Mammary epithelial cell (primary cell): ENCODE measurements around the gene GTPBP6.

ENCODE experiments used
- EZH2 ChIP-seq: IDR thresholded peaks from 2 replicates; pipeline ENCODE4 v1.6.1; 2012; ENCODE audit warnings: low read length, inconsistent platforms, borderline replicate concordance
- TF ChIP-seq, protein P1 (sequence below), 2 donors: IDR thresholded peaks in 1 of 2; conservative IDR thresholded peaks in 1 of 2; 2 replicates each; pipeline ENCODE4 v1.5.1; 2011 to 2012; ENCODE audit warnings: inconsistent platforms in 2 of 2, low read length in 2 of 2, mild to moderate bottlenecking in 2 of 2, control low read depth in 1 of 2, low read depth in 1 of 2; ENCODE audit not compliant: insufficient read depth in 1 of 2; ENCODE audit errors: extremely low read depth in 1 of 2

- TF ChIP-seq, protein P1, sequence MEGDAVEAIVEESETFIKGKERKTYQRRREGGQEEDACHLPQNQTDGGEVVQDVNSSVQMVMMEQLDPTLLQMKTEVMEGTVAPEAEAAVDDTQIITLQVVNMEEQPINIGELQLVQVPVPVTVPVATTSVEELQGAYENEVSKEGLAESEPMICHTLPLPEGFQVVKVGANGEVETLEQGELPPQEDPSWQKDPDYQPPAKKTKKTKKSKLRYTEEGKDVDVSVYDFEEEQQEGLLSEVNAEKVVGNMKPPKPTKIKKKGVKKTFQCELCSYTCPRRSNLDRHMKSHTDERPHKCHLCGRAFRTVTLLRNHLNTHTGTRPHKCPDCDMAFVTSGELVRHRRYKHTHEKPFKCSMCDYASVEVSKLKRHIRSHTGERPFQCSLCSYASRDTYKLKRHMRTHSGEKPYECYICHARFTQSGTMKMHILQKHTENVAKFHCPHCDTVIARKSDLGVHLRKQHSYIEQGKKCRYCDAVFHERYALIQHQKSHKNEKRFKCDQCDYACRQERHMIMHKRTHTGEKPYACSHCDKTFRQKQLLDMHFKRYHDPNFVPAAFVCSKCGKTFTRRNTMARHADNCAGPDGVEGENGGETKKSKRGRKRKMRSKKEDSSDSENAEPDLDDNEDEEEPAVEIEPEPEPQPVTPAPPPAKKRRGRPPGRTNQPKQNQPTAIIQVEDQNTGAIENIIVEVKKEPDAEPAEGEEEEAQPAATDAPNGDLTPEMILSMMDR (conservative IDR thresholded peaks at IDR 0.05 in 1 of 2, IDR thresholded peaks at IDR 0.05 in 1 of 2; ENCODE audit: extremely low read depth in 1 of 2, insufficient read depth in 1 of 2, low read depth in 1 of 2, low read length in 2 of 2) = no peak
- no peak for TF ChIP-seq EZH2
These were observed 25.8 kb upstream of the GTPBP6 start for GRCh38 chrX:344371-344901.
